HG02623 (cell line): ENCODE measurements around the gene ARHGAP26.

Experiments
- ATAC-seq: cut with Tn5 transposase; IDR thresholded peaks from one replicate; pipeline ENCODE4 v1.9.1; 2021; ENCODE audit warnings: moderate library complexity; ENCODE audit not compliant: unreplicated experiment

ARHGAP26 gene

DNA sequence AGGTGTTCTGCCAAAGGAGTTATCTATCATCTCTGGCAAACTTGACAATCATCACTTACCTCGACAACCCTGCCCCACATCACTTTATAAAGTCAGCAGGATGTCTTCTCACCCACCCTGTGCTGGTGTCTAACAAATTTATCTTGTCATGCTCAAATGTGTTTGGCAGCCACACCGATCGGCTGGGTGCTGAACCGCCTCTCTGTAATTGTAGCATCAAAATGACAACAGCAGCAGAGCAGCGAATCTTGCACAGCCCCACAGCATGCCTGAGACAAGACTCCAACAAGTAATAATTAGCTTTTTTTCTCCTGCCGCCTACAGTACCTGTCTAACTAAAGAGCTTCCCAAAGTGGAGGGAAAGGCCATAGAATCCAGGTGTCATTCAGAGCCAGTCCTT lies 457.1 kb downstream of the ARHGAP26 start:
- no peak for ATAC-seq

DNA sequence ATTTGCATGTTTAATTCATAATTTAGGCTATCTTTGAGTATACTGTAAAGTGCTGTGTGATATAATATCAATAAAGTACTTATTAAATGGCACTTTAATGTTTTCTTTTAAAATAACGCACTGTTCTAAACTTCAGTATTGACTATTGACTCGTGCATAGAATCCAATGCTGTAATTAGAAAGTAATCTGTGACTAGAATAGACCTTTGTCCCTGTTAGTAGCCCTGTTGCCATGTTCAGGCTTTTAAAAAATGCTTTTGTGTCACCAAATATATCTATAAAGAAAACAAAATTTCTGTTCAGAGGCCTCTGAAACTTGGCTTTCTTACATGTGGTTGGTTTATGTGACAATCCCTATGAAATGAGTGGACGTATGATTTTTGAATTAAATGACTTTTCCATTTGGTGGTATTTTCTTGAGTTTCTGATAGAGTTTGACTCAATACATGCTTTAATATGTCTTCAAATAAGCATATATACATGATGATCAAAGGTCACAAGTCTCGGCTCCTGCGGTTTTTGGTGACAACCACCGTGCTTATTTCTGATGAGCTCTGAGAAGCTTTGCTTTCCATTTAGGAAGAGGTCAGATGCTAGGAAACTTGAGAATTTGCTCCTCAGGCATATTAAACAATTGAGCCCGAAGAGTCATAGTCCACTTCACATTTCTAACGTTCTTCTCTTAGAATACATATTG lies 458.6 kb downstream of the ARHGAP26 start:
- no peak for ATAC-seq

DNA sequence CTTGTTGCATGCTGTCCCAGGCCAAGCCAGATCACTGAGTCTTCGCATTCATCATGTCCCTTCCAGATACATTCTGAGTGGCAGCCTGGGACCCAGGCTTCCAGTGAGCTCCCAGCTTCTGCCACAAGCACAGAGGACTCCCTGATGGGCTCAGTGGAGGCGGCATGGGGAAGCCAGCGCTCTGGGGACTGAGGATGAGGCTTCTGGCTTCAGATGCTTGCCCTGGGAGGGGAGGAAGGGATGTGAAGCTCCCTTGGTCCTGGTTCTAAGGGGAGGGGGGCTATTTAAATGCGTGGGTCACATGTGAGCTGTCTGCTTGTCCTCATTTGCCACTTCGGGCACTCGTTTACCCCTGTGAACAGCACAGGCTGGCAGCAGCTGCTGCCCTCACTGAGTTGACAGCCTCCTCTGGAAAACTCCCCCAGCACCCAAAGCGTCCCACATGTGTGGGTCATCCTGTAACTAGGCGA lies 459.3 kb downstream of the ARHGAP26 start:
- peak; percentile 32 for ATAC-seq

DNA sequence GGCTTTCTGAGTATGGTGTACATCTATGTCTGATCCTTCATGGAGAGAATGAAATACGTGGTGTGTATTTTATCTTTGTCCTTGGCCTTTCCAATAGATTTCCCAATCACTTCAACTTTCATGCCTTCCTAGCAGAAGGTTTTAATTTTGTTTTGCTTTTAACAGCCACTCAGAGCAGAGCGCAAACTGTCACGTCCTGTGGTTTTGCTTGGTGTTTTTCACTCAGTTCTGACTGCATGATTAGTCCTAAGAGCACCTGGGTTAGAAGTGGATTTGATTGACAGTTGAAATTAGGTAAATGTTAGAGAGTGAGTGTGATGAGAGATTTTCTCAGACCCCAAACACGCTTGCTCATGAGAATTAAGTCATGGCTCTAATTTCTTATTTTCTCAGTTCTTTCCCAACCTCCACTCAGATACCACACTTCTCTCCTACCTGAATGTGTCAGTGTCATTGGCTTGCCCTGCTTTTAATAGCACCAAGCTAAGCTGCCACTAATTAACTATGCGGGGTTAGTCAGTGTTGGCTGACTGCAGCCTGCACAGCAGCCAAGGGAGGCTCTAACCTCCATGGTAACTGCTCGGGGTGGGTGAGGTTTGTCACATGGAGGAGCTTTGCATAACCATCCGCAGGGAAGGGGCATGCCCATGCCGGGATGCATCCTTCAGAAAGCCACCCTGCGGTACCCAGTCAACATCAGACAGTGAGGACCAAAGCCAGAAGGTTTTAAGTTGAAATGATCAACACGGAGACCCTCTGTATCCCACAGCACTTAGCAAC lies 459.9 kb downstream of the ARHGAP26 start:
- ATAC-seq, result peak; percentile 86

DNA sequence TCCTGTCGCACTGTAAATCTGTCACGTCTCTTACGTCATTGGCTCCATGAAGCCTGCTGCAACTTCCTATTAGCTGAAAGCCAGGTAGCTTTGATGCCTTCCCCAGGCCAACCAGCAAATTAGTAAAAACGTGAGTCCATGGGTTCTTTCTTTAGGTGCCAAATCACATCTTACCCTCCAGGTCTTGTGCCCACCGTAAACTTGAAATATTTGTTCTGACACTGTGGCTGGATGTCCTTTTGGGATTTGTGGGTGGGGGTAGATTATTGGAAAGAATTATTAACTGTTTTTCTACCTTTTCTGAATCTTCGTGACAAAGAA lies 460.5 kb downstream of the ARHGAP26 start:
- ATAC-seq, result no peak

DNA sequence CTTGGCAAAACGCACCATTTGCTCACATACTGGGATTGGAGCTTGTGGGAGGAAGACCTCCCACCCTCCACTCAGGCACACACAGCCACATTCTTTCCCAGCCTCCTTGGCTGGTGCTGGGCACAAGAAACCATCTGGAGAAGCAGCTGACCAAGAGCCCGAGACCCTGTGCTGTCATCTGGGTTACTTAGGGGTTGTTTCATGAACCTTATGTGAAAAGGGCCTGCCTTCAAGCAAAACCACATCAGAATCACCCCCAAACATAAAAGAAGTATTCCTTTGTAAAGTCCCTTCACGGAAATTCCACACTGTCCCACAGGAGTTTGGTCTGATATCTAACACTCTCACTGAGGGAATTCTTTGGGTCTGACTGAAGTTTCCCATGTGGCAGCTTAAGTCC lies 461.2 kb downstream of the ARHGAP26 start:
- ATAC-seq, result no peak

DNA sequence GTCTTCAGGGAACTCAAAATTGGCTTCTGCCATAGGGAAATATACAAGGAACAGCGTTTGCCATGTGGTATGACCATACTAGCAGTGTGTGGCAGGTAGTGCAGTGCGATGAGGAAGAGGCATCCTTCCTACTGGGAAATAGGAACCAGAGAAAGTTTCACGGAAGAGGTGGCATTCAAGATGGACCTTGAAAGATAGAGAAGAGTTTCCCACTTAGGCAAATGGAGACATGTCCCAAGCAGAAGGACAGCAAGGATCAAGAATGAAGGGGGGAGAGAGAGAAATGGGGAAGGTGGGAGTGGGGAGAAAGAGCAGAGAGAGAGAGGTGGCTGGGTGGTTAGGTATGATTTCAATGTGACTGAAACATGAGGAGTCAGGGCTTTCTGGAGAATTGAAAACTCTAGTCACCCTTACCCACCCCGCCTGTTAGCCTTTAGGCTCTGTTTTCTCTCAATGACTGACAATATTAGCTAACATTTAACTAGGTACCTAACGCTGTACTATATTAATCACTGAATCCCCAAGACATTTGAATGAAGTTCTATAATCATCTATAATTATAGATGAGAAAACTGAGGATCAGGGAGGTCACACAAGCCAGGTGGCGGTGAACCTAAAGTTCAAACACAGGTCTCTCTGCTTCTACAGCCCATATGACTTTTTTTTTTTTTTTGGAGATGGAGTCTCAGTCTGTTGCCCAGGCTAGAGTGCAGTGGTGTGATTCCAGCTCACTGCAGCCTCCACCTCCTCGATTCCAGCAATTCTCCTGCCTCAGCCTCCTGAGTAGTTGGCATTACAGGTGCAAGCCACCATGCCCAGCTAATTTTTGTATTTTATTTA lies 462.0 kb downstream of the ARHGAP26 start:
- ATAC-seq, result no peak

DNA sequence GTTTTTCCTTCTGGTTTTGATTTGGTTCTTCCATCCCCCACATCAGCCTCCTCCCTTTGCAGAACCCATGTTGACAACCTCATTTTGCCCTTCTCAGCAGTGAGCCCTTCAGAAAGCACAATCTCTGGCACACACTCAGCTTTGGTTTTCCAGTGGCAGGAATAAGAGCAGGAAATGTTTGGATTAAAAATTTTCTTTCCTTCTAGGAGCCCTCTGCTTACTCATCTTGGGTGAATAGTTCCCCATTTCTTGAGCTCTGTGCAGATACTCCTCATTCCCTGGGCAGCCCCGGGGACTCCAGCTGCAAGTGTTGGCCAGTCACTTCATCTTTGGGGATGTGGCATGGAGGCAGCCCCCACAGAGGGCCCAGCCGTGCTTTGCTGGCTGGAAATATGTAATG lies 462.9 kb downstream of the ARHGAP26 start:
- no peak for ATAC-seq

DNA sequence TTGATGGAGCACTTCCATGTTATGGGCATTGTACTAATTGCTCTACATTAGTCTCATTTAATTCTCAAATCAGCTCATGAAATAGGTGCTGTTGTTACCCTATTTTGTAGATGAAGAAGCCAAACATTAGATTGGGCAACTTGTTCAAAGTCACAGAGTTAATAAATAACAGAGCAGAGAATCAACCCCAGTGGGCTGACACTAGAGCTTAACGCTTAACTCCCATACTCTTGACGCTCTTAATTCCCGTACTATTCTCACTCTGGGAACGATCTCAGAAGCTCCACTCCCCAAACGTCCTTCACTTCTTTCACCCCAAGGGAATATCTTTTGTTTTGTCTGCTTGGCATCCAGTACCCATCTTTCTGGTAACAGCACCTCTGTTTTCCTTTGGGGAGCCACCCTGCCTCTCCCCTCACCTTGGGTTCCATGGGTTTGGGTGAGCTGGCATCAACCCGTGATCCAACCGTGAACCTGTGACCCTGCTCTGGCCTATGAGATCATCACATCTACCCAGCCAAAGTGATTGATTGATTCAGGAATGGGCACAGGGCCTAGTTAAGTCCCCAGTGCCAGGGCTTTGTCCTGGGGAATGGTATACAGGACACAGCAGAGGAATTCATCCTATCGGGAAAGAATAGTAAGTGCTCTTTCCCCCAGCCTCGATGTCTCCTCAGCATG lies 464.1 kb downstream of the ARHGAP26 start:
- no peak for ATAC-seq

DNA sequence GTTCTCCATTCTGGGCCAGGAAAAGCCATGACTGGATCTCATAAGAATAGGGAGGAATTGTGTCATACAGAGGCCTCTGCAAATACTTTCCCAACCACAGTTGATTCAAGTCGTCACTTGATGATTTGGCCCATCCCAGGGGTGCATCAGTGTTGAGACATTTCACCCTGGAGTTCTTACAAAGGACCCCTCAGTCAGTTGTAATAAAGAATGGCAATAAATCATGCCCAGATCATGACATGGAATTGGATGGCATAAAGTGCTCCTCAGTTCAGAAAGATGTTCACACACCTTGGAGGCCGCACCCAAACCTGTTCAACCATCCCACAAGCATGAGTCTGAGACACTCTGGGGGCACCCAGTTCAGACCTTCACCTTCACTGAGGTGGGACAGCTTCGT lies 465.2 kb downstream of the ARHGAP26 start:
- no peak for ATAC-seq

DNA sequence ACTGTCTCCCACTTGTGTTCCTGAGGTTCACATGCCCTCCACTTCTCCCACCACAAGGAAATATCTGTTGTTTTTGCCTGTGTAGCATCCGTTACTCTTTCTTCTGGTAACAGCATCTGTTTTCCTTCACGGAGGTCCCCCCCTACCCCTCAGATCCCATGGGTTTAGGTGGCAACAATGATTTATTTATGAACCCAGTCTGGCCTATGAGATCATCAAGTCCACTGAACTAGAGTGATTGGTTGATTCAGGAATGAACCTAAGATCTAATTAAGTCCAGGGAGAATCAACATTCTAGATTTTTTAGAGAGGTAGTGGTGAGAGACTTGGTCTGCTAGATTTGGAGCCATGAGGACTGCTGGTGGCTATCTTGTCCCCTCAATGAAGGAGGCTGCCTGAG lies 466.5 kb downstream of the ARHGAP26 start:
- ATAC-seq, result no peak

DNA sequence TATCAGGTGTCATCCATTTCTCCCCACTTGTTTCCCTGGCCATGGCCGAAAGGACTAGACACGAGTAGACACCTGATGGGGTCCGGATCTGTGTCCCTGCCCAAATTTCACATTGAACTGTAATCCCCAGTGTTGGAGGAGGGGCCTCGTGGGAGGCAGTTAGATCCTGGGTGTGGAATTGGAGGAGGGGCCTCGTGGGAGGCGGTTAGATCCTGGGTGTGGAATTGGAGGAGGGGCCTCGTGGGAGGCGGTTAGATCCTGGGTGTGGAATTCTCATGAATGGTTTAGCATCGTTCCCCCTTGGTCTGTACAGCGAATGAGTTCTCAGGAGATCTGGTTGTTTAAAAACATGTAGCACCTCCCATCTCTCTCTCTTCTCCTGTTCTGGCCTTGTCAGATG lies 467.5 kb downstream of the ARHGAP26 start:
- ATAC-seq, result no peak

DNA sequence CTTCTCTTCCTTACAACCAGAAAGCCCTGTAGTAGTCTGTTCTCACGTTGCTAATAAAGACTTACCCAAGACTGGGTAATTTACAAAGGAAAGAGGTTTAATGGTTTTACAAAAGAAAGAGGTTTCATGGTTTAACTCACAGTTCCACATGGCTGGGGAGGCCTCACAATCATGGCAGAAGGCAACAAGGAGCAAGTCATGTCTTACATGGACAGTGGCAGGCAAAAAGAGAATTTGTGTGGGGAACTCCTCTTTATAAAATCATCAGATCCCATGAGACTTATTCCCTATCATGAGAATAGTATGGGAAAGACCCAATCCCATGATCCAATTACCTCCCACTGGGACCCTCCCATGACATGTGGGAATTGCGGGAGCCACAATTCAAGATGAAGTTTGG lies 468.4 kb downstream of the ARHGAP26 start:
- ATAC-seq, result no peak

DNA sequence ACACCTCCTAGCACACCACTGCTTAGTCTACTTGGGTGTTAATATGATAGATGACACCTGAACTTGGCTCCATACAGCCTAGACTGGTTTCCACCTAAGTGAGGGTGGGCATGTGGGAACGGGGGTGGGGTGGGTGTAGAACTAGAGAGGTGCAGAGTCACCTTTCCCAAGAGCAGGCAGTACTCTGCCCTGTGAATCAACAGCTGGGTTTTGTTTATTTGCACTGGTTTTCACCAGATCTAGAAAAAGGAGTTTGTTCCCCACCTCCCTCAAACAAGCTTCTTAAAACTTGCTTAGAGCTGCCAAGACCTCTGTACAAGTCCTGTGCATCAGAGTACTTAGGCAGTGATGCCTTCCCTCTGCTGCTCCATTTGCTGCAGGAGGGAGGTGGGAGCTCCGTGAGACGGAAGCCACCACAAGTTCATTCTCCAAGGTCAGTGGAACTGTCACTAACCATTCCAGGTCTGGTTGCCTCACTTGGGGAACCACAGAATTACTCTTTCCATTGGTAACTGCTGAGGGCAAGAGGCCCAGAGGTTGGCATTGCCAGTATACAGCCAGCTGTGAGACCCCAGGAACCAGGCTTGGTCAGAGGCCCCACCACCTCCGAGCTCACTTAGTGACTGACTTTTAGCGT lies 469.8 kb downstream of the ARHGAP26 start:
- ATAC-seq, result no peak

DNA sequence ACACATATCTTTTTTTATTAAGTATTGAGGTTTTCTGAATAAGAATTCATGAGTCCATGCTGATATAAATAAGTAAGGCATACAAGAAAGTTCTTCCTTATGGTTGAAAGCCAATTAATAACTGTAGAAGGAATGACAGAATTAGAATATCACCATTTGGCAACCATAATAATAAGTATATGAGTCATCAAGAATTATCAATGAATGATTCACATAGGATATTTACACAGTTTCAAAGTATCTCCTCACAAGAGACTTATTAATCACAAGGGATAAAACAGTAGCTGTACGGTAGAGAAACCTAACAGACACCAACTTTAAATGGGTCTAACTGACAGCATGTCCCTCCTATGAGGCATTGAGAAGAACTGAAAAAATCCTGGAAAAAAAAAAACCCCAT lies 471.7 kb downstream of the ARHGAP26 start:
- ATAC-seq, result no peak

DNA sequence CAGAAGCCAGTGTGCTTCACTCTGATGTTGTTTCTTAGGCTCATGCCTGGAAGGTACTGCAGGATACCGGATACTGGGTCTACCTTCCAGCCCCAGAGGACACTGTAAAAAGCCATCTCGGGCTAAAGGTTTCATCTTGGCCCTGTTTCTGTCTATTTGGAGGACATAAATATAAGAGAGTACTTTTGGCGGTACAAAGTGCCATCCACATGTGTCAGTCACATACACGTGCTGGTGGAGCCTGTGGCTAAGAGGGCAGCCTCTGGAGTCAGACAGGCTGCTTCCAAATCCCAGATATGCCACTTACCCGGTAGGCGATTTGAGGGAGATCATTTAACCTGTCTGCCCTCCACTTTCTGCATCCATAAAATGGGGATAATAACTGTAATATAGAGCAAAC lies 472.9 kb downstream of the ARHGAP26 start:
- no peak for ATAC-seq

DNA sequence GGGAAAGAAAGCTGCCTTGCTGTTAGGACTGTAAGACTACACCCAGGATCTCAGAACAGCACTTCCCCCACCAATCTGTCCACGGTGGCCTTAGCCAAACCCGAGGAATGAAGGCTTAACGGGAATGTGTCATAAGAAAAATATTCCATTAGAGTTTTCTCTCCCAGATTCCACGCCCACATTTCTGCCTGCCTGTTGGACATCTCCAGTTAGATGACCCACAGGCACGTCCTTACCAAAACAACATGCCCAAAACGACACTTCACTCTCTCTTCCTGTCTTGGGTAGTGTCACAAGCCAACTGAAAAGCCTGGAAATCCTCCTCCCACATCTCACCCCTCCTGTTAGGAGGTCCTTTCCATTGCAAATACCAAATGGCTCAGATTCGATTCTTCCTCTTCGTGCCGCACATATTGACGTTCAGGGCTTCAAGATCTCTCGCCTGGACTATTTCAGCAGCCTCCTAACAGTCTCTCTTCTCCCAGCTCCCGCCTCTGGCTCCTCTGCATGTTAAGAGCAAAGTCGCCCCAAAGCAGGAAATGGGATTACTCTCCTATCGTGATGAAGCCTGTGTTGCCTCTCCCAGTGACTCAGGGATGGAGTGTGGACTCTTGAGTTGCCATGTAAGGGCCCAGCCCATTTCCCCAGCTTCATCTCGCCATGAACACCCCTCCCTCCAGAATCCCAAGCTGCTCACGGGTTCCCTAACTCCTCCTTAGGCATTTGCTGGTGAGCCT lies 474.0 kb downstream of the ARHGAP26 start:
- no peak for ATAC-seq

DNA sequence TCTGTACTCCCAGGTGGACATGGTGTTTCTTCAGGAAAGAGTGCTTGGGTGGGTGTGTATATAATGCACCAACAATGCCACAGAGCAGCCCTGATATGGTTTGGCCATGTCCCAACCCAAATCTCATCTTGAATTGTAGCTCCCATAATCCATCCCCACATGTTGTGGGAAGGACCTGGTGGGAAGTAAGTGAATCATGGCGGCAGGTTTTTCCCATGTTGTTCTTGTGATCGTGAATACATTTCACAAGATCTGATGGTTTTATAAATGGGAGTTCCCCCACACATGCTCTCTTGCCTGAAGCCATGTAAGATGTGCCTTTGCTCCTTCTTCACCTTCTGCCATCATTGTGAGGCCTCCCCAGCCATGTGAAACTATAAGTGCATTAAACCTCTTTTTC lies 474.8 kb downstream of the ARHGAP26 start:
- ATAC-seq, result no peak

DNA sequence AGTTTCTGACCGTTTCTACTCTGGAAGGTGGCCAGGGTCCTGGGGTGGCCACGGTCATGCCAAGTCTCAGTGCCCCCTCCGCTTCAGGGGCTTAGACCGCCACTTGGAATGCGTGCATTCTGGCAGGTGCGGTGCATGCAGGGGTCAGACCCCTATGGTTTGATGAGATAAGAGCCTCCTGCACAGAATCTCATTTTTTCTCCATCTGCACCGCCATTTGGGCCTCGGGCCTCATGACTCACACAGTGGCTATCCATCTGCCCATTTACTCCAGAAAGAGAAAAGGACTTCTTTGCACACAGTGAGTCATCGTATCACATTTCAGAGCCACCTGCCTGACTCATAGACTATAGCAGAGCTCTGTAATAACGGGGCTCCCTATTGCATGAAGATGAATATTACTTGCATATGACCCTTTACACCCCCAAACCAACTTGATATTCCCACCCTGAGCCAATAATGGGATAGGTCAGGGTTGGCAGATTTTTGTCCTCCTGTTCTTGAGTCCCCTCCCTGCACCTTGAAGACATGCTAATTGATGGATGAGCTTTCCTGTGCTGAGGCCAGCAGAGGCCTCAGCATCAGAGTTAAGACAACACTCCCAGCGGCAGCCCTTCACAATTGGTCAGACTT lies 475.9 kb downstream of the ARHGAP26 start:
- no peak for ATAC-seq
